ENCODE results near the gene KAT2B.

The KAT2B gene

GRCh38 chr3:20066850-20067617, 26.8 kb downstream of the KAT2B start:
- DNase-seq = no peak

GRCh38 chr3:20068512-20069177, 28.4 kb downstream of the KAT2B start:
- DNase-seq = no peak

- no peak for DNase-seq
Observed at GRCh38 chr3:20069178-20069532, 28.9 kb downstream of the KAT2B start.

GRCh38 chr3:20071175-20071574, 30.9 kb downstream of the KAT2B start:
- no peak for DNase-seq

GRCh38 chr3:20072422-20072821, 32.2 kb downstream of the KAT2B start:
- no peak for DNase-seq

GRCh38 chr3:20073068-20073467, 32.8 kb downstream of the KAT2B start:
- no peak for DNase-seq

- DNase-seq = no peak
Observed at GRCh38 chr3:20073683-20074082, 33.4 kb downstream of the KAT2B start.

GRCh38 chr3:20074226-20075063, 34.2 kb downstream of the KAT2B start:
- DNase-seq = no peak

GRCh38 chr3:20075197-20075596, 35.0 kb downstream of the KAT2B start:
- DNase-seq = no peak

- no peak for DNase-seq
Observed at GRCh38 chr3:20076296-20076997, 36.2 kb downstream of the KAT2B start.

- no peak for DNase-seq
Observed at GRCh38 chr3:20077068-20077467, 36.8 kb downstream of the KAT2B start.

GRCh38 chr3:20078194-20078714, 38.0 kb downstream of the KAT2B start:
- no peak for DNase-seq

GRCh38 chr3:20079621-20080020, 39.4 kb downstream of the KAT2B start:
- DNase-seq = no peak

- no peak for DNase-seq
Observed at GRCh38 chr3:20080956-20081554, 40.8 kb downstream of the KAT2B start.

GRCh38 chr3:20083253-20083652, 43.0 kb downstream of the KAT2B start:
- DNase-seq = no peak

- DNase-seq = no peak
Observed at GRCh38 chr3:20083953-20084352, 43.7 kb downstream of the KAT2B start.

- no peak for DNase-seq
Observed at GRCh38 chr3:20091331-20092047, 51.2 kb downstream of the KAT2B start.

GRCh38 chr3:20095470-20095869, 55.2 kb downstream of the KAT2B start:
- DNase-seq = no peak

GRCh38 chr3:20096135-20096685, 56.0 kb downstream of the KAT2B start:
- DNase-seq = no peak

- DNase-seq = no peak
Observed at GRCh38 chr3:20097015-20097414, 56.8 kb downstream of the KAT2B start.

- no peak for DNase-seq
Observed at GRCh38 chr3:20099060-20099459, 58.8 kb downstream of the KAT2B start.
